Activated CD4-positive, alpha-beta T cell treated with anti-CD3 and anti-CD28 coated beads for 24 hours (primary cell): Measurements from ENCODE around the gene TIGD1.
"Not testable (repeated sequence)": the region's sequence is repeated elsewhere in the genome, so short reads cannot be mapped to it uniquely, and the experiment has no call there.

ENCODE experiments used
- DNase-seq, 2 donors: peaks; one replicate each; pipeline ENCODE4 v3.0.0-alpha.2; 2020; ENCODE audit warnings: low read depth in 2 of 2

The TIGD1 gene

GRCh38 chr2:232539298-232540231, 10.8 kb downstream of the TIGD1 start, which contains the start of gene CHRNG:
Gene CHRNG (plus strand): TSS chr2:232539692. CDS start chr2:232539748, 56 bp downstream.
- DNase-seq: no peak

- DNase-seq: no peak
Observed at GRCh38 chr2:232538671-232539070, 11.7 kb downstream of the TIGD1 start.

- no peak for DNase-seq
Observed at GRCh38 chr2:232537499-232537898, 12.9 kb downstream of the TIGD1 start.

GRCh38 chr2:232537079-232537478, 13.3 kb downstream of the TIGD1 start:
- no peak for DNase-seq

GRCh38 chr2:232535761-232536530, 14.4 kb downstream of the TIGD1 start:
- no peak for DNase-seq

GRCh38 chr2:232534940-232535651, 15.3 kb downstream of the TIGD1 start:
- DNase-seq: no peak

- no peak for DNase-seq
Observed at GRCh38 chr2:232533944-232534710, 16.2 kb downstream of the TIGD1 start.

GRCh38 chr2:232532821-232533220, 17.5 kb downstream of the TIGD1 start:
- DNase-seq: not testable (repeated sequence)

GRCh38 chr2:232532419-232532818, 17.9 kb downstream of the TIGD1 start:
- no peak for DNase-seq

- no peak for DNase-seq
Observed at GRCh38 chr2:232530626-232531260, 19.6 kb downstream of the TIGD1 start.

GRCh38 chr2:232529806-232530547, 20.4 kb downstream of the TIGD1 start:
- DNase-seq: no peak

GRCh38 chr2:232528746-232529460, 21.5 kb downstream of the TIGD1 start:
- DNase-seq: no peak

- no peak for DNase-seq
Observed at GRCh38 chr2:232527905-232528470, 22.4 kb downstream of the TIGD1 start.

- no peak for DNase-seq
Observed at GRCh38 chr2:232526372-232526941, 23.9 kb downstream of the TIGD1 start.

- DNase-seq: no peak
Observed at GRCh38 chr2:232525791-232526371, 24.5 kb downstream of the TIGD1 start, which contains the start of gene CHRND. Gene CHRND (plus strand): TSS chr2:232526160. CDS start chr2:232526216, 56 bp downstream.

GRCh38 chr2:232525199-232525598, 25.2 kb downstream of the TIGD1 start:
- DNase-seq: no peak

GRCh38 chr2:232524771-232525170, 25.6 kb downstream of the TIGD1 start:
- no peak for DNase-seq
